Subcutaneous abdominal adipose tissue (tissue), 5 donors: ENCODE data around the gene A2M.

Experiments used
- H3K27ac ChIP-seq: one replicate; pipeline ENCODE4 v1.7.0; 2013; ENCODE audit warnings: low read depth, mild to moderate bottlenecking, inconsistent platforms, low read length, moderate library complexity
- H3K27me3 ChIP-seq, 5 donors: one replicate each; pipeline ENCODE4 v1.7.0; 2013; ENCODE audit warnings: low read length in 5 of 5, inconsistent platforms in 1 of 5; ENCODE audit not compliant: control insufficient read depth in 5 of 5, insufficient read depth in 4 of 5
- H3K36me3 ChIP-seq, 5 donors: one replicate each; pipeline ENCODE4 v1.7.0; 2013; ENCODE audit warnings: low read length in 5 of 5; ENCODE audit not compliant: control insufficient read depth in 5 of 5, insufficient read depth in 5 of 5
- H3K4me1 ChIP-seq, 5 donors: one replicate each; pipeline ENCODE4 v1.7.0; 2013; ENCODE audit warnings: low read length in 5 of 5, mild to moderate bottlenecking in 3 of 5, moderate library complexity in 1 of 5; ENCODE audit not compliant: control insufficient read depth in 5 of 5, insufficient read depth in 5 of 5
- H3K4me3 ChIP-seq, 5 donors: one replicate each; pipeline ENCODE4 v1.7.0; 2013; ENCODE audit warnings: low read length in 5 of 5, low read depth in 1 of 5
- H3K9ac ChIP-seq, 5 donors: one replicate each; pipeline ENCODE4 v1.7.0; 2013; ENCODE audit warnings: low read length in 5 of 5, mild to moderate bottlenecking in 4 of 5, moderate library complexity in 3 of 5
- H3K9me3 ChIP-seq, 5 donors: one replicate each; pipeline ENCODE4 v1.7.0; 2013; ENCODE audit warnings: low read length in 5 of 5; ENCODE audit not compliant: control insufficient read depth in 5 of 5
- donor health status: healthy.
- donor health status: healthy.
- donor health status: healthy.
- donor health status: healthy.
- donor health status: healthy.

Gene A2M

GRCh38 chr12:9115731-9116559 lies at the start of gene A2M:
A2M (minus strand) TSS chr12:9115919; CDS start chr12:9115849, 70 bp downstream.
- Histone ChIP-seq H3K4me3 (peak within 1 kb of the TSS; percentile 52 to 85 (median 65)), H3K9me3 (no peaks in the 10 kb centered on the region), H3K9ac (peak within 1 kb of the TSS in 3 of 5 donors; percentile 8 to 24 (median 13))

GRCh38 chr12:9163392-9163791 lies 47.7 kb upstream of the A2M start:
- no peaks in the 10 kb centered on the region for H3K36me3 ChIP-seq
- H3K27ac ChIP-seq, result no peak overlapping the region
- no peaks in the 10 kb centered on the region for H3K9me3 ChIP-seq
- H3K27me3 ChIP-seq, result no peaks in the 10 kb centered on the region
- H3K4me3 ChIP-seq, result no peak overlapping the region
- peaks cover 0 to 35% (median 2%) of the 10 kb centered on the region in 5 donors for H3K4me1 ChIP-seq
- no peak overlapping the region for H3K9ac ChIP-seq

More at GRCh38 chr12:9115731-9116559, at the start of gene A2M:
- Histone ChIP-seq H3K36me3 (peaks cover 0 to 19% (median 10%) of the 10 kb centered on the region in 5 donors), H3K27me3 (peaks cover 0 to 2% (median 0%) of the 10 kb centered on the region in 5 donors), H3K4me1 (peaks cover 0 to 56% (median 17%) of the 10 kb centered on the region in 5 donors), H3K27ac (peak within 1 kb of the TSS; percentile 89)

- H3K9me3 ChIP-seq, result no peaks in the 10 kb centered on the region
- H3K9ac ChIP-seq, result no peak overlapping the region
- no peaks in the 10 kb centered on the region for H3K36me3 ChIP-seq
- no peak overlapping the region for H3K4me3 ChIP-seq
- H3K27me3 ChIP-seq, result no peaks in the 10 kb centered on the region
- H3K27ac ChIP-seq, result no peak overlapping the region
- no peaks in the 10 kb centered on the region for H3K4me1 ChIP-seq
Measured at GRCh38 chr12:9156119-9156518, 40.4 kb upstream of the A2M start.

- Histone ChIP-seq H3K9me3 (peaks cover 0 to 7% (median 2%) of the 10 kb centered on the region in 5 donors), H3K27ac (no peak overlapping the region), H3K9ac (no peak overlapping the region), H3K36me3 (no peaks in the 10 kb centered on the region), H3K4me1 (no peaks in the 10 kb centered on the region), H3K27me3 (no peaks in the 10 kb centered on the region), H3K4me3 (no peak overlapping the region)
Measured at GRCh38 chr12:9149372-9149771, 33.7 kb upstream of the A2M start.

- H3K9me3 ChIP-seq, result peaks cover 0 to 12% (median 6%) of the 10 kb centered on the region in 5 donors
- no peaks in the 10 kb centered on the region for H3K27me3 ChIP-seq
- no peaks in the 10 kb centered on the region for H3K4me1 ChIP-seq
- no peaks in the 10 kb centered on the region for H3K36me3 ChIP-seq
- H3K9ac ChIP-seq, result no peak overlapping the region
- H3K27ac ChIP-seq, result no peak overlapping the region
- no peak overlapping the region for H3K4me3 ChIP-seq
Measured at GRCh38 chr12:9148926-9149325, 33.2 kb upstream of the A2M start.

GRCh38 chr12:9147461-9147860 lies 31.7 kb upstream of the A2M start:
- H3K9ac ChIP-seq, result no peak overlapping the region
- H3K4me1 ChIP-seq, result no peaks in the 10 kb centered on the region
- no peak overlapping the region for H3K27ac ChIP-seq
- H3K27me3 ChIP-seq, result no peaks in the 10 kb centered on the region
- peaks cover 0 to 12% (median 7%) of the 10 kb centered on the region in 5 donors for H3K9me3 ChIP-seq
- H3K4me3 ChIP-seq, result no peak overlapping the region
- H3K36me3 ChIP-seq, result no peaks in the 10 kb centered on the region

GRCh38 chr12:9144730-9145106 lies 29.0 kb upstream of the A2M start:
- Histone ChIP-seq H3K36me3 (no peaks in the 10 kb centered on the region), H3K27me3 (no peaks in the 10 kb centered on the region), H3K9ac (no peak overlapping the region), H3K4me1 (no peaks in the 10 kb centered on the region), H3K27ac (no peak overlapping the region), H3K4me3 (no peak overlapping the region), H3K9me3 (peaks cover 0 to 12% (median 7%) of the 10 kb centered on the region in 5 donors)

- H3K9ac ChIP-seq, result no peak overlapping the region
- H3K36me3 ChIP-seq, result no peaks in the 10 kb centered on the region
- no peaks in the 10 kb centered on the region for H3K27me3 ChIP-seq
- no peaks in the 10 kb centered on the region for H3K4me1 ChIP-seq
- H3K4me3 ChIP-seq, result no peak overlapping the region
- peaks cover 0 to 12% (median 7%) of the 10 kb centered on the region in 5 donors for H3K9me3 ChIP-seq
- H3K27ac ChIP-seq, result no peak overlapping the region
Measured at GRCh38 chr12:9143929-9144729, 28.4 kb upstream of the A2M start.

GRCh38 chr12:9143137-9143536 lies 27.4 kb upstream of the A2M start:
- Histone ChIP-seq H3K9me3 (peaks cover 0 to 12% (median 7%) of the 10 kb centered on the region in 5 donors), H3K27me3 (no peaks in the 10 kb centered on the region), H3K4me1 (no peaks in the 10 kb centered on the region), H3K36me3 (no peaks in the 10 kb centered on the region), H3K27ac (no peak overlapping the region), H3K9ac (no peak overlapping the region), H3K4me3 (no peak overlapping the region)
